B cell (primary cell): Measurements from ENCODE around the gene LPCAT3.

Source experiments
- CTCF ChIP-seq: fragments of 200-600 bp; IDR thresholded peaks from one replicate; pipeline ENCODE4 v1.8.0; 2022; ENCODE audit warnings: antibody characterized with exemption, mild to moderate bottlenecking
- EZH2 ChIP-seq: IDR thresholded peaks from 2 replicates; pipeline ENCODE4 v1.6.1; 2012; ENCODE audit warnings: borderline replicate concordance, low read depth, mild to moderate bottlenecking, moderate library complexity, low read length; ENCODE audit not compliant: insufficient read depth, poor library complexity, severe bottlenecking

- no peak for TF ChIP-seq CTCF
- TF ChIP-seq EZH2 = no peak
Observed at GRCh38 chr12:6974180-6974579, 44.1 kb downstream of the LPCAT3 start.
